KOPT-K1 (cell line): ENCODE results near the gene HACL1.
"Not testable (repeated sequence)": the region's sequence is repeated elsewhere in the genome, so short reads cannot be mapped to it uniquely, and the experiment has no call there.

Experiments
- H3K27ac ChIP-seq: fragments of 200-600 bp; sonication (generic); 2 replicates; pipeline ENCODE4 v1.5.1; 2016; ENCODE audit warnings: antibody characterized with exemption, mild to moderate bottlenecking, low read depth, low read length; ENCODE audit not compliant: poor library complexity, severe bottlenecking
- H3K36me3 ChIP-seq: fragments of 200-600 bp; sonication (generic); 2 replicates; pipeline ENCODE4 v1.5.1; 2017; ENCODE audit warnings: antibody characterized with exemption, mild to moderate bottlenecking, low read length, moderate library complexity; ENCODE audit not compliant: insufficient read depth
- H3K9me3 ChIP-seq: fragments of 200-600 bp; sonication (generic); 2 replicates; pipeline ENCODE4 v1.5.1; 2017; ENCODE audit warnings: antibody characterized with exemption, low read length, mild to moderate bottlenecking; ENCODE audit not compliant: insufficient read depth, poor library complexity, severe bottlenecking

HACL1 gene

DNA sequence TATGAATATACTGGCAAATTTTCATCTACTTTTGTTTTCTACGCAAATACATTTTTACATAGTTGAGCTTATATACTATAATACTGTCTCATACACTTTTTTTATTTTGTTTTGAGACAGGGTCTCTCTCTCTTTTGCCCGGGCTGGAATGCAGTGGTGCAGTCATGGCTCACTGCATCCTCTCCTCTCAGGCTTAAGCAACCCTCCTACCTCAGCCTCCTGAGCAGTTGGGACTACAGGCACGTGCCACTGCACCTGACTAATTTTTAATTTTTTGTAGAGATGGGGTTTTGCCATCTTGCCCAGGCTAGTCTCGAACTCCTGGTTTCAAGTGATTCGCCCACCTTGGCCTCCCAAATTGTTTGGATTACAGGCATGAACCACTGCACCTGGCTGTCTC lies 25.9 kb downstream of the HACL1 start:
- Histone ChIP-seq H3K36me3 (peaks cover 60% of the 10 kb centered on the region), H3K9me3 (no peaks in the 10 kb centered on the region), H3K27ac (no peak overlapping the region)

DNA sequence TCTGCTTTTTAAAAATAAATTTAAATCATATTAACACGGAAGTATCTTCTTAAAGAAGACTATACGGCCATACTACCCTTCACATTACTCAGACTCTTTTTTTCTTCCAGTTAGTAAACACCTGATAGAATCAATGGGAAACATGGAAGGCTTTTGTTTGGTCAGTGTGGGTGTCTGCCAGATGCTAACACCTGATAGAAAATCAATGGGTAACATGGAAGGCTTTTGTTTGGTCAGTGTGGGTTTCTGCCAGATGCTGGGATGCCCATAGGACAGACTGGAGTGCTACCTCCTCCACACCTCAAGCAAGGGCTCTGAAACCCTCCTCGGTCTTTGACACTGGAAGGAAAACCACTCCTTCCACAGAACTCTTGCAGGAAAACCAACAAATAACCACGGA lies 29.2 kb downstream of the HACL1 start:
- H3K27ac ChIP-seq, result no peak overlapping the region
- H3K9me3 ChIP-seq, result no peaks in the 10 kb centered on the region
- peaks cover 57% of the 10 kb centered on the region for H3K36me3 ChIP-seq

DNA sequence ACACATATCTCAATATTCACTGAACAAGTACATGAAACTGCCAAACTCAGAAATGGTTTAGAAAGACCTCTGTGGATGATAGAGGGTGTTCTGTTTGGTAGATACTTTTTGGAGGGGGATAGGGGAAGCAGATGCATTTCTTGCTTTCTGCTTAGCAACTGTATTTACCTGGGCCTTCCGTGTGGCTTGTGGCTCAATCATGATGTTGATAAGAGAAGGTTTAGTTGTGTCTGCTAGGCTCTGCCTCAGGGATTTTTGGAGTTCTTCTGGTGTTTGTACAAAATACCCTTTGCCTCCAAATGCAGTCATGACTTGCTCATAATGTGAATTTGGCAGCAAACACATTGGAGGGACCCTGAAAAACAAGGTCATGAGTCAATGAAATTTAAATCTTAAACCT lies 38.2 kb downstream of the HACL1 start:
- Histone ChIP-seq H3K36me3 (peaks cover 86% of the 10 kb centered on the region), H3K9me3 (no peaks in the 10 kb centered on the region), H3K27ac (no peak overlapping the region)

DNA sequence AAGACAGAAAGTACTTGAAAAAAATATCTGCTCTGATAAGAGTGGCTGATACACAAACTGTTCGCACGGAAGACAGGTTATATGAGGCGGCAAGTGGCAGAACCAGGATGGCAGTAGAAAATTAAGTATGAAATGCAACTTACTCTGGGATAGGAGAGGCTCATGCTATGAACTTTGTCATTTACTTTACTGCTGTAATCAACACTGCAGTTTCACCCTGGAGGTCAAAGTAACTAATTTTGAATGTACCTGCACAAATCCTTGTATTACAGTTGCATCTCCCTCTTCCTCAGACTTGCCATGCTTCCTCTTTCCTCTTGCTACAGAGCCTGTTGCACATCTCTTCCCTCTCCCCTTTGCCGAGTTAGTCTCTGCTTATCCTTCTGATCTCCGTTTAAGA lies 38.8 kb downstream of the HACL1 start:
- no peak overlapping the region for H3K27ac ChIP-seq
- H3K9me3 ChIP-seq, result no peaks in the 10 kb centered on the region
- peaks cover 80% of the 10 kb centered on the region for H3K36me3 ChIP-seq

DNA sequence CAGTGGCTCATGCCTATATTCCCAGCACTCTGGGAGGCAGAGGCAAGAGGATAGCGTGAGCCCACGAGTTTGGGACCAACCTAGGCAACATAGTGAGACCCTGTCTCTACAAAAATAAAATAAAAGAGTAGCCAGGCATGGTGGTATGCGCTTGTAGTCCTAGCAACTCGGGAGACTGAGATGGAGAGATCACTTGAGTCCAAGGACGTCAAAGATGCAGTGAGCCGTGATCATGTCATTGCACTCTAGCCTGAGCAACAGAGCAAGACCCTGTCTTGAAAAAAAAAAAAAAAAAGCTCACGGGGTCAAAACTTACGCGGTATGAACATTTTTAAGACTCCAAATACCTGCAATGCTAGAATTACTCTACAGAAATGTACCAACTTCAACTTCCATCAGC lies 42.8 kb downstream of the HACL1 start:
- no peaks in the 10 kb centered on the region for H3K9me3 ChIP-seq
- no peak overlapping the region for H3K27ac ChIP-seq
- H3K36me3 ChIP-seq, result peaks cover 40% of the 10 kb centered on the region

DNA sequence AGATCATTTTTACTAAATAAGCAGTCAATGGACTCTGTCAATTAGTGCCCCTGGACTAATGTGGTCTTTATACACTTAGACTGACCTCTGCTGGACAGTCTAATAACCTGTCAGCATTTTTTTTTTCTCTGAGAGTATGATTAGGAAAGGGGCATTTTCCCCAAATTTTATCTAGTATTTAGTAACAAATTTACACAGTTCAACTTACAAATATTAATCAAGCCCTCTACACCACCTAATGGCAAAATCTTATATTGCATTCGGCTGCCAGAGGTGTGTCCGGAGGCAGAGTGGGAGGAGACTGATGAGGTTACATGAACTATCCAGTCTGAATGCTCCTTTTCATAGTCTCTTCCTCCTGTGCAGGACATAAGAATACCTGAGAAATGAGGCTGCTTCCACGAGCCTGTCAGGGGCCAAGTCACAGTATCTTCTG lies 43.8 kb downstream of the HACL1 start:
- Histone ChIP-seq H3K27ac (no peak overlapping the region), H3K9me3 (no peaks in the 10 kb centered on the region), H3K36me3 (peaks cover 30% of the 10 kb centered on the region)

DNA sequence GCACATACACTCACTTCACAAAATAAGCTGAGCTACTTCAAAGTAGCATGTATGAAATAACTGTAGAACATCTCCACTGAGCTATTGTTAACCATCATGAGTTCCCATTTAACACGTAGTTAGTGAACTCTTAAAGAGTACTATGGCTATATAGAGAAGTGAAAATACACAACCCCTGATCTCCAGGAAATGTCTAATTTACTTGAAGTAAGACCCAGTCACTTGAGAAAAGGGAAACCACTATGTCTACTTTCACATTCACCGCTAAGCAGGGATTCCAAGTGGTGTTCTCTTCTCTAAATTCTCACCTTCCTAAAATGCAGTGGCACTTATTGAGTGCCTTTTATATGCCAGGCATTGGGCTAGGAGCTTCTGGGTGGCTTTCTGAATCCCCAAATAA lies 44.9 kb downstream of the HACL1 start:
- Histone ChIP-seq H3K9me3 (no peaks in the 10 kb centered on the region), H3K27ac (no peak overlapping the region), H3K36me3 (peaks cover 20% of the 10 kb centered on the region)

DNA sequence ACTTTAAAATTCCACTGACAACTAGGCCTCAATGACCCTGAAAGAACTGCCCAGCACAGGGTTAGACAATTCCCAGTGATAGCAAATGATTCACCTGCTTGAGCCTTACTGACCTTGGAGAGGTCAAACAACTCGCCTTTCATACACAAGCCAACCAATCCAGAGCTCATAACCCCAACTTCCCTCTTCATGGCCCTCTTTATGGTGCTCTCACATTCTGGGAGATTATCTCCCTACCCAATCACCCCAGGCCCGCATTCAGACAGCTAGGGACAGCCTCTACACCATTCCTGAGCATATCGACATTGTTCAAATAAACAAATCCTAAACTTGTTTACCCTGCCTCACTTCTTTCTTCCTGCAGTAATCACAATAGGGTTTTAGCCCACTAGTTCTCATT lies 47.6 kb downstream of the HACL1 start:
- no peaks in the 10 kb centered on the region for H3K9me3 ChIP-seq
- H3K27ac ChIP-seq, result no peak overlapping the region
- H3K36me3 ChIP-seq, result no peaks in the 10 kb centered on the region

DNA sequence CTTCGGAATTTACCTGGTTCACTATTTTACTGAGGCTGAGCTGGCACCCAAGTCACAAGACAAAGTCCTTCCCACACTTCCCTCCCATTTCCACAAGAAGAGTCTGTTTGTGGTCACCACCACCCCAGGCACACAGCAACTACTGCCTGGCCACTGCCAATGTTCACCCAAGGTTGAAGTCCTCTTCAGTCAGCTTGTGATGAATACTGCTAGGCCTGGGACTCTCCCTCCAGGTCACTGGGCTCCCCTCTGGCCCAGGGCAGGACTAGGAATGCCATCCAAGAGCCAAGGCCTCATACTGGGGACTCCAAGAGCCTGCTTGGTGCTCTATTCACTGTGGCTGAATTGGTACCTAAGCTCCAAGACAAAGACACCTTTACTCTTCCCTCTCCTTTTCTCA lies 49.5 kb downstream of the HACL1 start:
- Histone ChIP-seq H3K36me3 (no peaks in the 10 kb centered on the region), H3K9me3 (peaks cover 5% of the 10 kb centered on the region), H3K27ac (no peak overlapping the region)

DNA sequence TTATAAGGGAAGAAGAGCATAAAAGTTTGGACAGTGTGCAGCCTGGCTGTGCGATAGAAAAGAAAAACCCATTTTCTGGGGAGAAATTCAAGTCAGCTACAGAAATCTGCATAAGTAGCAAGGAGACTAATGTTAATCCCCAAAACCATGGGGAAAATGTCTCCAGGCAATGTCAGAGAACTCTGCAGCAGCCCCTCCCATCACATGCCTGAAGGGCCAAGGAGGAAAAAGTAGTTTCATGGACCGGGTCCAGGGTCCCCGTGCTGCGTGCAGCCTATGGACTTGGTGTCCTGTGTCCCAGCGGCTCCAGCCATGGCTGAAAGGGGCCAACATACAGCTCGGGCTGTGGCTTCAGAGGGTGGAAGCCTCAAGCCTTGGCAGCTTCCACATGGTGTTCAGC lies 51.5 kb downstream of the HACL1 start:
- H3K9me3 ChIP-seq, result peaks cover 9% of the 10 kb centered on the region
- H3K27ac ChIP-seq, result no peak overlapping the region
- H3K36me3 ChIP-seq, result no peaks in the 10 kb centered on the region

DNA sequence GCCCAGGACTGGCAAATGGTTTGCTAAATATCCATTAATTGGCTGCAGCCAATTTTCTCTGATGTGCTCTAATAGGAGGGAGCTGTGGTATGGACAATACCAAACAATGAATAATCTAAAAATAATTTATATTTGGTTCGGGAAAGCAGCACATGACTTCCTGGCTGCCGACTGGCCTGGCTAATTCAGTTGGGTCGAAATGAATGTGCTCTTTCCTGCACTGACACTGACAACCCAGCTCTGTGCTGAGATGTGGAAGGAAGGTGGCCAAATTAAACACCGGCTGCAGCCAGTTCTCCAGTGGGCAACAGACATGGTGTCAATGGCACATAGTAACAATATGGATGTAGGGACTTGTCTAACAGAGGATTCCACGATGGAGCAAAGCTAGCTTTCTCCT lies 58.8 kb downstream of the HACL1 start:
- peaks cover 9% of the 10 kb centered on the region for H3K9me3 ChIP-seq
- H3K27ac ChIP-seq, result no peak overlapping the region
- no peaks in the 10 kb centered on the region for H3K36me3 ChIP-seq

DNA sequence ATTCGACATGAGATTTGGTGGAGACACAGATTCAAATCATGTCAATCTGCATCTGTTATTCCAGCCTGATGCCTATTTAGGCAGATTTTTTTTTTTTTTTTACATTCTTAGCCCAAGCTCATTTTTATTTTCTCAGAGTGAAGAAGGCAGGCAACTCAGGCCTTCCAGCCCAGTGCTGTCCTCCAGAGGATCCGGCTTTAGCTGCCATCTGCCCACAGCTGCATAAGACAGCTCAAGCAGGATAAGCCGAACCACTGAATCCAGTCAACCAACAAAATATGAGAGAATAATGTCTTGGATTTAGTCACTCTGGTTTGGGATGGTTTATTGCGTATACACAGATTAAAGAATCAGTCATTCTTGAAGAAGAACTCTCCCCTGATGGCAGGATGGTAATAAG lies 60.0 kb downstream of the HACL1 start:
- H3K36me3 ChIP-seq, result no peaks in the 10 kb centered on the region
- no peak overlapping the region for H3K27ac ChIP-seq

DNA sequence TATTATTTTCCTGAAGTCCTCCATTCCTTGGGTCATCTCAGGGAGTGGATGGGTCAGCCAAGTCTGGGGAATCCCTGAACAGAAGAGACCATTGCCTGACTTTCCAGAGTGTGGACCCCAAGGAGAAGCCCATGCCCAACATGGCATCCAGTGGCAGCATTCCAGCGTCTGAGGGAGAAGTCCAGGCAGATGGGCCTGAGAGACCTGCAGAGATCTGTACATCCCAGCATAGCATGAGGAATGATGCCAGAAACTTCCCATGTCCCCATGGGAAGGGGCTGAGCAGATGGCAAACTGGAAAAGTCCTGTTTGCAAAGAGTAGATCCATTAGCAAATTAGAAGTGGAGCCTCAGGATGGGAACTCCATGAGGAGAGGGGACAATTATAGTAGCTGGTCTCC lies 62.3 kb downstream of the HACL1 start:
- Histone ChIP-seq H3K27ac (no peak overlapping the region), H3K9me3 (no peaks in the 10 kb centered on the region), H3K36me3 (no peaks in the 10 kb centered on the region)

More for the DNA sequence above, 60.0 kb downstream of the HACL1 start:
- no peaks in the 10 kb centered on the region for H3K9me3 ChIP-seq

DNA sequence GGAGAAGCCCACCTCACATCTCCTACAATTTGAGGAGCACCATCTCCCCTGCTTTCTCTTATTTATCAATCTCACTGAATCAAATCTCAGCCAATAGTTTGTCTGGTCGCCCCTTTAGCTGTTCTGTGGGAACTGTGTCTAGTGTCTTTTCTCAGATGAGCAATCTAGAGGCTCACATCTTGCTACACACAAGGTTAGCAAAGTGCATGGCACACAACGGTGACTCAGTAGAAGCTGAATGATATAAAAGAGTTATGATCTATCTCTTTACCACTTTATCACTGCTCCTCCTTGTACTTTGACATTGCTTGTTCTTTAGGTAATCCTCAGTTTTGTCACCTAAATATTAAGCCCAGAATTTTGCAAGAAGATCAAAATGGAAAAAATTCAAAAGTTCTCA lies 63.0 kb downstream of the HACL1 start:
- Histone ChIP-seq H3K36me3 (no peaks in the 10 kb centered on the region), H3K27ac (peak overlapping the region; percentile 63), H3K9me3 (no peaks in the 10 kb centered on the region)

DNA sequence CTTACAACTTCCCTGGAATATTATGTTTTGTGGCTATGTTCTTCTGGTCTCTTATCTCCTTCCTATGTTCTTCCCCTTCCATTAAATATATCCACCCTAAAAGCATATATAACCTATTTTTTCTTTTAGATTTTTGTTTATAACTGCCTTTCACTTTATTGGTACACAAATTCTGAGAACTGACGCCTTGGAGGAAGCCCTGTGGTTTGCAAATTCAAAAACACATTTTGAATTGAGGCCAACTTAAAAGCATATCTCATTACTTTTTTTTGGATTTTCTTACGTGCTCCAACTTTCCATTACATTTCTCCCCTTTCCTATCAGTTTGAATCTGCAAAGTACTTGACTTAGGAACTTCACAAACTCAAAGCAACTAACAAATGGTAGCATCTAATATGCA lies 64.5 kb downstream of the HACL1 start:
- H3K9me3 ChIP-seq, result no peaks in the 10 kb centered on the region
- H3K27ac ChIP-seq, result peak overlapping the region; percentile 63
- H3K36me3 ChIP-seq, result no peaks in the 10 kb centered on the region

DNA sequence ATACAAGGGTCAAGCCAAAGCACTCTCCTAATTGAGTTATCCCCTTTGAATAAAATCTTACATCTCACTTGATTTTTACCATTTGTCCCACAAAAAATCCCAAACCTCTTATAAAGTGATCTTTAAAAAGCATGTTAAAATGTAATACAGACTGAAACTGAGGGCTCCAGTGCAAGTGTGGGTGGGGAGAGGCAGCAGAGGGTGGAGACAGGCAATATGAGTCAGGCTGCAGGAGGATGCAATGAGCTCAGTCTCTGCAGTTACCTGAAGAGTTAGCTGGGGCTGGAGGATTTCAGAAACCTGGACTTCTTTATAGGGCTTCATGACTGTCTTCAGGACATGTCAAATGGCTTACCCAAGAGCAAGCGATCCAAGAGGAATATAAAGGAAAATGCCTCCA lies 65.6 kb downstream of the HACL1 start:
- Histone ChIP-seq H3K9me3 (no peaks in the 10 kb centered on the region), H3K27ac (peak overlapping the region; percentile 63)

DNA sequence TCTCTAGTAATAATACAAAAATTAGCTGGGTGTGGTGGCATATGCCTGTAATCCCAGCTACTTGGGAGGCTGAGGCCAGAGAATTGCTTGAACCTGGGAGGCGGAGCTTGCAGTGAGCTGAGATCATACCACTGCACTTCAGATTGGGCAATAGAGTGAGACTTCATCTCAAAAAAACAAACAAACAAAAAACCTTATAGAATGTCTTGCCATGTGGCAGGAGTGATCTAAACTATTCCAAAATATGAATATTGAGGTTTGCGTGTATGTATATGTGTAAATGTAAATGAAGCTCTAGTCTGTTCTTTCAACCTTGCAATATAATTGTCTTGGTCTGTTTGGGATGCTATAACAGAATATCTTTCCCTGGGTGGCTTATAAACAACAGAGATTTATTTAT lies 68.8 kb downstream of the HACL1 start:
- H3K36me3 ChIP-seq, H3K9me3 ChIP-seq, H3K27ac ChIP-seq: not testable (repeated sequence)

More for the DNA sequence above, 65.6 kb downstream of the HACL1 start:
- no peaks in the 10 kb centered on the region for H3K36me3 ChIP-seq
